Rectal smooth muscle tissue (tissue), 1 donor: ENCODE measurements around the gene CAMTA1.
"Not testable (repeated sequence)": the region's sequence is repeated elsewhere in the genome, so short reads cannot be mapped to it uniquely, and the experiment has no call there.

Experiments used
- H3K27ac ChIP-seq: one replicate; pipeline ENCODE4 v1.7.0; 2013; ENCODE audit warnings: low read depth, low read length, inconsistent platforms
- H3K27me3 ChIP-seq: one replicate; pipeline ENCODE4 v1.7.0; 2013; ENCODE audit warnings: low read length; ENCODE audit not compliant: control insufficient read depth, insufficient read depth
- H3K36me3 ChIP-seq: one replicate; pipeline ENCODE4 v1.7.0; 2013; ENCODE audit warnings: low read length; ENCODE audit not compliant: control insufficient read depth, insufficient read depth
- H3K4me1 ChIP-seq: one replicate; pipeline ENCODE4 v1.7.0; 2013; ENCODE audit warnings: low read length; ENCODE audit not compliant: control insufficient read depth, insufficient read depth
- H3K4me3 ChIP-seq: one replicate; pipeline ENCODE4 v1.7.0; 2013; ENCODE audit warnings: low read length
- H3K9ac ChIP-seq: one replicate; pipeline ENCODE4 v1.7.0; 2013; ENCODE audit warnings: low read length

The CAMTA1 gene

GRCh38 chr1:7403265-7404045, 618.2 kb downstream of the CAMTA1 start:
- Histone ChIP-seq H3K4me1 (no peaks in the 10 kb centered on the region), H3K9ac (no peak overlapping the region), H3K27ac (no peak overlapping the region), H3K36me3 (no peaks in the 10 kb centered on the region), H3K27me3 (no peaks in the 10 kb centered on the region), H3K4me3 (no peak overlapping the region)

DNA sequence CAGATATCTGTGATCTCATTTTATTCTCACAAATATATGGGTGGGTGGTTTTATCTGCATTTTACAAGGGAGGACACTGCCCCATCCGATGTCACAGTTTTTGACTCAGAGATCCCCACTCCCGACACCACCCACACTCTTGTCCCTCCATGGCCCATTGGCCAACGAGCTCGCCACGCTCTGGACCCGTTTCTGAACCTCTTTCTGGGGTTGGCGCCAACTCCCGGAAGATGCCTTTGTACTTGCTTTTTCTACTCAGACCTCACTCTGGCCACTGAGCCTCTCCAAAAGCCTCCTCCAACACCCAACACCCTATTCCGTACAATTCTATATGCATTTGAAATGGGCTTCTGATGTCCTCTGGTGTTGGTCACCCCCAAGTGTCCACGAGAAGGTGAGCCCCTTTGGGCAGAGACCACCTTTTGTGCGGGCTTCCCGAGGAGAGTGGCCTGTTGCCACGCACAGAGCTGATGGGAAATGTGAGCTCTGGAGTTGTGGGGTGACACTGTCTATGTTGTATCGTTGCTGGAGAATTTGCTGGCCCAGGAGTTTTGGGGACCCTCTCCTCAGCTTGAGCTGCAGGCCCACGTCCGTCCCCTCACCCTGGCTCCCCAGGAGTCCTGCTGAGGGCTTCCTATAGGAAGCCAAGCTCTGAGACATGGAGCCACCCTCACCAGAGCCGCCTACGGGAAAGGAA, 618.9 kb downstream of the CAMTA1 start:
- H3K9ac ChIP-seq = no peak overlapping the region
- no peaks in the 10 kb centered on the region for H3K36me3 ChIP-seq
- H3K27me3 ChIP-seq = no peaks in the 10 kb centered on the region
- H3K4me1 ChIP-seq = no peaks in the 10 kb centered on the region
- no peak overlapping the region for H3K27ac ChIP-seq
- no peak overlapping the region for H3K4me3 ChIP-seq

- Histone ChIP-seq H3K4me3 (no peak overlapping the region), H3K27ac (no peak overlapping the region), H3K4me1 (no peaks in the 10 kb centered on the region), H3K27me3 (no peaks in the 10 kb centered on the region), H3K36me3 (no peaks in the 10 kb centered on the region), H3K9ac (no peak overlapping the region)
Observed at GRCh38 chr1:7405844-7406500, 620.7 kb downstream of the CAMTA1 start.

DNA sequence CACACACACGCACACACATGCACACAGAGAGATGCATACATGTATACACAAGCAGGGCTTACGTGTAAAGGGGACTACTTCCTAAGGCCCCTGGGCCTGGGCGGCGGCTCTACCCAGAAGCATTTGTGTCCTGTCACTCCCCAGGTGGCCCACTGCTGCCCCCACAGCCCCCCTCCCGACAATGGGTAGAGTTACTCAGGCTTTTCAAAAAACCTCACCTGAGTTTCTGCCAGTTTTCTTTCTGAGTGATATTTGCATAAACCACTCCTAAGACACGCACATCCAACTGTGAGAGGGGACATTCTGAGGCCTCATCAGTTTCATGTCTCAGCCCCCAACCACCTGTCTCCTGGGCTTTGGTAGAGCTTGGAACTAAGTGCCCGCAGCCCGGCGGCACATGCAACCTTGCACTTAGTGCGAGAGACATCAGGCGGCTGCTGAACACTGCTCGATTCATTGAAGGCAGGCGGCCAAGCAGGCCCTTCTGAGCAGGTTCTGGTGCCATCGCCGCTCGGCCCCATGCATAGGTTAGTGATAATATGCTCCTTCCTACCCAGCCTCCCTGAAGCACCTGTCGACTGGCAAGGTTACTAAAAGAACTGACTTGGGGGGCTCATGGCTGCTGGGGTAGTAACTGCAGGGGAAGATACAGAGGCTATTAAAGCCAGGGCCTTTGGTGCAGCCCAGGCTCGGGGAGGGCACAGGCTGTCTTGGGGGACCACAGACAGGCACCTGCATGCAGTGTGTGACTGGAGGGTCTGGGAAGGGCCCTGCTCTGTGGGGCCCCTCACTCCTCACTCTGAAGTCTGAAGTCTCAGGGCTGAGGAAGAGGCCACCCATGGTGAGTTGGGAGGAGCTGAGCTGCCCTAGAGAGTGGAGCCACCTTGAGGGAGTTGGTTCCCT, 621.6 kb downstream of the CAMTA1 start:
- Histone ChIP-seq H3K4me1 (no peaks in the 10 kb centered on the region), H3K9ac (no peak overlapping the region), H3K27me3 (no peaks in the 10 kb centered on the region), H3K36me3 (no peaks in the 10 kb centered on the region), H3K4me3 (no peak overlapping the region), H3K27ac (no peak overlapping the region)

- Histone ChIP-seq H3K36me3 (no peaks in the 10 kb centered on the region), H3K4me3 (no peak overlapping the region), H3K27ac (no peak overlapping the region), H3K9ac (no peak overlapping the region), H3K4me1 (no peaks in the 10 kb centered on the region), H3K27me3 (no peaks in the 10 kb centered on the region)
Observed at GRCh38 chr1:7407544-7407895, 622.3 kb downstream of the CAMTA1 start.

GRCh38 chr1:7407980-7408770, 622.9 kb downstream of the CAMTA1 start:
- no peaks in the 10 kb centered on the region for H3K27me3 ChIP-seq
- no peaks in the 10 kb centered on the region for H3K4me1 ChIP-seq
- no peak overlapping the region for H3K9ac ChIP-seq
- no peaks in the 10 kb centered on the region for H3K36me3 ChIP-seq
- no peak overlapping the region for H3K27ac ChIP-seq
- no peak overlapping the region for H3K4me3 ChIP-seq

DNA sequence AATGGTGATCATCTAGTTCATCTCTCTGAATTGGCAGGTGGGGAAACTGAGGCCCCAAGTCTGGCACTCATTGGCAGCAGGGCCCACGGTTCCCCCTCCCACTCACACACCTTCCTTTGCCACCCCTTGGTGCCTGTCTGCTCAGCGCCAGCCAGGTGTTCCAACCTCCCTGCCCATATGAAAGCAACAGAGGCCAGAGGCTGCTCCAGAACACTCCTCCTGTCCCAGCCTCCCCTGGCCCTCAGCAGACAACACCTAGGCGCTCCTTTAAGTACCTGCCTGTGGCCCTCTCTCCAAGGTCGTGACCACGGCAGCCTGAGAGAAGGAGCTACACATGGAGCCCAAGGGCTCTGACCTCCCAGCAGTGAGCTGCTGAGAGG, 623.5 kb downstream of the CAMTA1 start:
- Histone ChIP-seq H3K27me3 (no peaks in the 10 kb centered on the region), H3K27ac (no peak overlapping the region), H3K9ac (no peak overlapping the region), H3K4me1 (no peaks in the 10 kb centered on the region), H3K4me3 (no peak overlapping the region), H3K36me3 (no peaks in the 10 kb centered on the region)

GRCh38 chr1:7409278-7409677, 624.0 kb downstream of the CAMTA1 start:
- H3K27me3 ChIP-seq = no peaks in the 10 kb centered on the region
- H3K36me3 ChIP-seq = no peaks in the 10 kb centered on the region

DNA sequence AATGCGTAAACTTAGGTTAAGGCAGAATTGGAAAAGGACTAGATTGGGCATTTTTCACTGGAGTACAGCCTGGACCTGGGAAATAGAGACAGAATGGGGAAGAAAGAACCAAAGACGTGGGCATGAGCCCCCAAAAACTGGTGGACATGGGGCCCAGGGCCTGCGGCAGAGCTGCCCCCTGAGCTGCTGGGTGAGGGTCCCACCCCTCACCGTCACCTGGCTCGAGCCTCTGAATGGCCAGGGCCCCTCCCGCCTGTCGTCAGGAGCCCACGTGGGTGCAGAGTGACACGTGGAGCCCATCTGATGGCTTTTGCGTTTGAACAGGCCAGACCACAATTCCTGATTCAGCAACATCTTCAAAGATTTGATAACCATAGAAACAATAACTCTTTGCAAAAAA, 624.9 kb downstream of the CAMTA1 start:
- Histone ChIP-seq H3K4me1 (no peaks in the 10 kb centered on the region), H3K4me3 (no peak overlapping the region), H3K9ac (no peak overlapping the region), H3K36me3 (no peaks in the 10 kb centered on the region), H3K27ac (no peak overlapping the region), H3K27me3 (no peaks in the 10 kb centered on the region)

More at GRCh38 chr1:7409278-7409677, 624.0 kb downstream of the CAMTA1 start:
- no peak overlapping the region for H3K27ac ChIP-seq
- no peaks in the 10 kb centered on the region for H3K4me1 ChIP-seq
- no peak overlapping the region for H3K9ac ChIP-seq
- no peak overlapping the region for H3K4me3 ChIP-seq

GRCh38 chr1:7417618-7418017, 632.4 kb downstream of the CAMTA1 start:
- H3K9ac ChIP-seq, H3K36me3 ChIP-seq, H3K4me3 ChIP-seq, H3K27me3 ChIP-seq, H3K27ac ChIP-seq, H3K4me1 ChIP-seq: not testable (repeated sequence)

GRCh38 chr1:7418442-7419080, 633.3 kb downstream of the CAMTA1 start:
- Histone ChIP-seq H3K36me3 (no peaks in the 10 kb centered on the region), H3K9ac (no peak overlapping the region), H3K4me1 (no peaks in the 10 kb centered on the region), H3K27me3 (no peaks in the 10 kb centered on the region), H3K27ac (no peak overlapping the region), H3K4me3 (no peak overlapping the region)
